Measurements from ENCODE around the gene GALNT1. TPM values are rescaled to one million over a fixed set of nuclear protein-coding genes. Genes with fewer than 3 reads are reported as not detected.

The GALNT1 gene
- total RNA-seq, 4 donors from 2014 or later: 40.3 to 61.5 (median 47.7) TPM

DNA sequence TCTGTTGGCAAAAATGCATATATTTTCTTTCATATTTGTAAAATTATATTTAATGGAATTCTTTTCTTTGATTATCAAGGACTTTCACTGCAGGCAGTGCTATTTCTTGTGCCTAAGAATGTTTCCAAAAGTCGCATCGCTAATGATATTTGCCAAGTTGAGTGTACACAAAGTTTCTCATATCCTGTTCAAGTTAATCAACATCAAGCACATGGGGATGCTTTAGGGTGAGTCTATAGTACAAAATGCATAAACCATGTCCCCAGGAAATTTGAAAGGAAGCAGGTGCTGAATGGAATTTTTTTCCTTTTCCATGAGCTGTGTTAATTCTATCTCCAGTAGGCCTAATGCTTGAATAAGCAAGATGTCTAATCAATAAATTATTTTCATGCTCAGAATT, 129.7 kb downstream of the GALNT1 start:
- TF ChIP-seq, protein P1, sequence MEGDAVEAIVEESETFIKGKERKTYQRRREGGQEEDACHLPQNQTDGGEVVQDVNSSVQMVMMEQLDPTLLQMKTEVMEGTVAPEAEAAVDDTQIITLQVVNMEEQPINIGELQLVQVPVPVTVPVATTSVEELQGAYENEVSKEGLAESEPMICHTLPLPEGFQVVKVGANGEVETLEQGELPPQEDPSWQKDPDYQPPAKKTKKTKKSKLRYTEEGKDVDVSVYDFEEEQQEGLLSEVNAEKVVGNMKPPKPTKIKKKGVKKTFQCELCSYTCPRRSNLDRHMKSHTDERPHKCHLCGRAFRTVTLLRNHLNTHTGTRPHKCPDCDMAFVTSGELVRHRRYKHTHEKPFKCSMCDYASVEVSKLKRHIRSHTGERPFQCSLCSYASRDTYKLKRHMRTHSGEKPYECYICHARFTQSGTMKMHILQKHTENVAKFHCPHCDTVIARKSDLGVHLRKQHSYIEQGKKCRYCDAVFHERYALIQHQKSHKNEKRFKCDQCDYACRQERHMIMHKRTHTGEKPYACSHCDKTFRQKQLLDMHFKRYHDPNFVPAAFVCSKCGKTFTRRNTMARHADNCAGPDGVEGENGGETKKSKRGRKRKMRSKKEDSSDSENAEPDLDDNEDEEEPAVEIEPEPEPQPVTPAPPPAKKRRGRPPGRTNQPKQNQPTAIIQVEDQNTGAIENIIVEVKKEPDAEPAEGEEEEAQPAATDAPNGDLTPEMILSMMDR (IDR thresholded peaks at IDR 0.05; ENCODE audit: low read depth): no peak

GRCh38 chr18:35713545-35713944, 132.0 kb downstream of the GALNT1 start:
- TF ChIP-seq, protein P1 (IDR thresholded peaks at IDR 0.05; ENCODE audit: low read depth): no peak

DNA sequence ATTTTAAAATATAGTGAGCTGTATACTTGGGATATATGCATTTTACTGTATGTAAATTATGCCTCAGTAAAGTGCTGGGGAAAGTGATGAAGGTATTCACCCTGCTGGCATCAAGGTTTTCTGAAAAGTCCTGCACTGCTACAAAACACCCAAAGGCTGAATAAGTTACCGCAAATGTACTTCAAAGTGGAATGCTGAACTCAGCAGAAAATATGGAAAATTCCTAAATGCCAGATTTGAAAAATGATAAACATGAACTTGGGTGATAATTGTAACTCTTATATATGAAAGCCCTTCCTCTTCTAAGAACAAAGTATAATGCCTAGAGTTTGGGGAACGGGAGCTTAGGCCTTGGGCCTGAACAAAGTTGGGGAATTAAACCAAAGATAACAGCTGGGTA, 133.0 kb downstream of the GALNT1 start:
- TF ChIP-seq, protein P1 (IDR thresholded peaks at IDR 0.05; ENCODE audit: low read depth): no peak

DNA sequence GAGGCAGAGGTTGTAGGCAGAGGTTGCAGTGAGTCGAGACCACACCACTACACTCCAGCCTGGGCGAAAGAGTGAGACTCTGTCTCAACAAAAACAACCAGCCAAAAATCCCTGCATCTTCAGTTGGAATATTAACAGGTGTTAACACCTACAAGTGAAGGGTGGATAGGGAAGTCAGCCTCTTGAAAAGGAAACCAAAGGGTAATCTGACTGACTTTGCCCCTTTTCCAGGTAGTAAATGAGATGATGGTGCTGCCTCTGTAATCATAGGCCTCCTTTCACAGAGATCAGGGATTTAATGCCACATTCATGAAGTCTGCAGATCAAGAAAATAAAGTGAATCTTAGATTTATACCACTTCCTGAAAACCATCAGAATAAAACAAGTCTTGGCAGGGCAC, 133.6 kb downstream of the GALNT1 start:
- TF ChIP-seq, protein P1 (IDR thresholded peaks at IDR 0.05; ENCODE audit: low read depth): no peak

DNA sequence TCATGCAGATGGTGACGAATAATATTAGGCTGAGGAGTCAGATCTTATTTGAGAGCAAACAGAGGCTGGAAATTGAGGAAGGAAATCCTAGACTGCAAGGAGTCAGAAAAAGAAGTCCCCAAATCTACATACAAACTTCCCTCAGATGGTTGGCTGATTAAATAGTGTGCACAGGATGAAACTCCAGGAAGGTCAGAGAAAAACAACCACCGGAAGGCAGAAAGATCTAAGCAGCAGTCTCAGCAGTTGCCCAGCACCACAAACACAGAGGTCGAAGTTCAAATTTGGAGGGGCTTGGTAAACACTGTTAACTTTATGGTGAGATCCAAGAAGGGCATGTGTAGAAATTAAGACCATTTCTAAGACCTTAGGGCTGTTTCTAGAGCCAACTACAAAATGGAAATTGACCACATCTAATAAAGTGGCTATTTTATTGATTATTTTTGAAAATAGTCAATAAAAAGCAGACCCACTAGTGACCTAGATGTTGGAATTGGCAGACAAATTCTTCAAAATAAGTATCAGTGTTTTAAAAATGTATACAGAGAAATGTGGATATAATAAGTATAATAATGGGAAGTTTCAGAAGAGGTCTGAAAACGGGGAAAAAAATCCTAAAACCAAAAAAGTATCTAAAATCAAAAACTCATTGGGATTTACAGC, 134.8 kb downstream of the GALNT1 start:
- TF ChIP-seq, protein P1 (IDR thresholded peaks at IDR 0.05; ENCODE audit: low read depth): no peak

- TF ChIP-seq, protein P1 (IDR thresholded peaks at IDR 0.05; ENCODE audit: low read depth): no peak
Measured at GRCh38 chr18:35717182-35717581, 135.6 kb downstream of the GALNT1 start.

- TF ChIP-seq, protein P1 (IDR thresholded peaks at IDR 0.05; ENCODE audit: low read depth): no peak
Measured at GRCh38 chr18:35721431-35722081, 140.0 kb downstream of the GALNT1 start.
